Measurements from ENCODE around the gene MMP24OS.

The MMP24OS gene

GRCh38 chr20:35314816-35315631 lies 37.1 kb upstream of the MMP24OS start:
- no peak for DNase-seq (ENCODE audit: low read depth)
- TF ChIP-seq, protein P1, sequence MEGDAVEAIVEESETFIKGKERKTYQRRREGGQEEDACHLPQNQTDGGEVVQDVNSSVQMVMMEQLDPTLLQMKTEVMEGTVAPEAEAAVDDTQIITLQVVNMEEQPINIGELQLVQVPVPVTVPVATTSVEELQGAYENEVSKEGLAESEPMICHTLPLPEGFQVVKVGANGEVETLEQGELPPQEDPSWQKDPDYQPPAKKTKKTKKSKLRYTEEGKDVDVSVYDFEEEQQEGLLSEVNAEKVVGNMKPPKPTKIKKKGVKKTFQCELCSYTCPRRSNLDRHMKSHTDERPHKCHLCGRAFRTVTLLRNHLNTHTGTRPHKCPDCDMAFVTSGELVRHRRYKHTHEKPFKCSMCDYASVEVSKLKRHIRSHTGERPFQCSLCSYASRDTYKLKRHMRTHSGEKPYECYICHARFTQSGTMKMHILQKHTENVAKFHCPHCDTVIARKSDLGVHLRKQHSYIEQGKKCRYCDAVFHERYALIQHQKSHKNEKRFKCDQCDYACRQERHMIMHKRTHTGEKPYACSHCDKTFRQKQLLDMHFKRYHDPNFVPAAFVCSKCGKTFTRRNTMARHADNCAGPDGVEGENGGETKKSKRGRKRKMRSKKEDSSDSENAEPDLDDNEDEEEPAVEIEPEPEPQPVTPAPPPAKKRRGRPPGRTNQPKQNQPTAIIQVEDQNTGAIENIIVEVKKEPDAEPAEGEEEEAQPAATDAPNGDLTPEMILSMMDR (IDR thresholded peaks at IDR 0.05; ENCODE audit: control insufficient read depth, insufficient read depth, low read depth, low read length, missing control alignments) = no peak
- H3K4me3 ChIP-seq (ENCODE audit: control insufficient read depth, low read depth, low read length) = no peak overlapping the region

- DNase-seq (ENCODE audit: low read depth) = peak; percentile 61
- H3K4me3 ChIP-seq (ENCODE audit: control insufficient read depth, low read depth, low read length) = no peak overlapping the region
- TF ChIP-seq, protein P1 (IDR thresholded peaks at IDR 0.05; ENCODE audit: control insufficient read depth, insufficient read depth, low read depth, low read length, missing control alignments) = no peak
Measured at GRCh38 chr20:35312318-35312717, 34.4 kb upstream of the MMP24OS start.

DNA sequence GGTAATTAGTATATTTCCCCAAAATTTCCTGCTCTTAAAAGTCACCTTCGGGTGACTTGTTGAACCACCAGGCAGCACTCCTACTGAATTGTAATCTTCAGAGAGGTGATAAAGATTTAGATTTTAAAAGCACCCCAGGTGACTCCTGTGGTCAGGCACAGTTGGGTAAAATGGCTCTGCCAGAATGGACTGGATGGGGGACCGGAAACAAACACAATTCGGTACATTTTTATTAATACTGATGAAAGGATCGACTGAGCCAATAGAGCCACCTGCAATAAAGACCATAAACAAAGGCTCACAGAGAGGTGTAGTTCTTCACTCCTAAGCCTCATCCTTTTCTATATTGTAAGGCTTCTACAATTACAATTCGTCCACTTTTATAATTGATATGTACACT lies 33.9 kb upstream of the MMP24OS start:
- no peak for DNase-seq (ENCODE audit: low read depth)
- TF ChIP-seq, protein P1 (IDR thresholded peaks at IDR 0.05; ENCODE audit: control insufficient read depth, insufficient read depth, low read depth, low read length, missing control alignments) = no peak
- no peak overlapping the region for H3K4me3 ChIP-seq (ENCODE audit: control insufficient read depth, low read depth, low read length)

GRCh38 chr20:35311409-35311808 lies 33.5 kb upstream of the MMP24OS start:
- no peak for DNase-seq (ENCODE audit: low read depth)
- TF ChIP-seq, protein P1 (IDR thresholded peaks at IDR 0.05; ENCODE audit: control insufficient read depth, insufficient read depth, low read depth, low read length, missing control alignments) = no peak

GRCh38 chr20:35307666-35308653 lies 30.0 kb upstream of the MMP24OS start:
- peak; percentile 64 for DNase-seq (ENCODE audit: low read depth)
- TF ChIP-seq, protein P1 (IDR thresholded peaks at IDR 0.05; ENCODE audit: control insufficient read depth, insufficient read depth, low read depth, low read length, missing control alignments) = no peak
- no peak overlapping the region for H3K4me3 ChIP-seq (ENCODE audit: control insufficient read depth, low read depth, low read length)

More at GRCh38 chr20:35311409-35311808, 33.5 kb upstream of the MMP24OS start:
- H3K4me3 ChIP-seq (ENCODE audit: control insufficient read depth, low read depth, low read length) = no peak overlapping the region

- TF ChIP-seq, protein P1 (IDR thresholded peaks at IDR 0.05; ENCODE audit: control insufficient read depth, insufficient read depth, low read depth, low read length, missing control alignments) = peak; percentile 75
- DNase-seq (ENCODE audit: low read depth) = no peak
- no peak overlapping the region for H3K4me3 ChIP-seq (ENCODE audit: control insufficient read depth, low read depth, low read length)
Measured at GRCh38 chr20:35306931-35307517, 29.1 kb upstream of the MMP24OS start.

All from AG09309 (cell line).